GDM1 (cell line): ENCODE measurements around the gene GPX3.

Source experiments
- DNase-seq: peaks from one replicate; lab custom pipeline; 2025; lab: John Stamatoyannopoulos, UW

Gene GPX3

DNA sequence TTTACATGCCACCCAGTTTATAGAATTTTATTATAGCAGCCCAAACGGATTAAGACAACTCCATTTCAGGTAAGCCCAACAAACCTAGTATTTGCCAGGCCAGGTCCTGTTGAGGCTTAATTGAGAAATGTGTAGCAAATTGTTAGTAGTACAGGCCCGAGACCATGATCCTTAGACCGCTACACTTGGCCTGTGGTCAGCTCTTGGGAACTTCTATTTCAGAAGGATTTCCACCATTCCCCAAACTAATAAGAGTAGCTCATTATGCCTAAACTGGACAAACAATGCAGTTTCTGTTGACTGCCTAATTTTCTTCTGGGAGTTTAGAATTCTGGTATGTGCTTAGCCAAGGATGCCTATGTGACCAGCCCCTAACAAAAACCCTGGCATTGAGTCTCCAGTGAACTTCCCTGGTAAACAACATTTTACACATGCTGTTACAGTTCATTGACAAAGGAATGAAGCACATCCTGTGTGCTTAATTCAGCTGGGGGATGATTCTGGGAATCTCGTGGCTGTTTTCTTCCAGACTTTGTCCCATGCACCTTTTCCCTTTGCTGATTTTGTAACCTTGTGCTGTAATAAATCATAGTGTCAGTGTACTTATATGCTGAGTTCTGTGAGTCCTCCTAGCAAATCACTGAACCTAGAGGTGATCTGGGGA, 5.6 kb upstream of the GPX3 start:
- DNase-seq, result no peak

DNA sequence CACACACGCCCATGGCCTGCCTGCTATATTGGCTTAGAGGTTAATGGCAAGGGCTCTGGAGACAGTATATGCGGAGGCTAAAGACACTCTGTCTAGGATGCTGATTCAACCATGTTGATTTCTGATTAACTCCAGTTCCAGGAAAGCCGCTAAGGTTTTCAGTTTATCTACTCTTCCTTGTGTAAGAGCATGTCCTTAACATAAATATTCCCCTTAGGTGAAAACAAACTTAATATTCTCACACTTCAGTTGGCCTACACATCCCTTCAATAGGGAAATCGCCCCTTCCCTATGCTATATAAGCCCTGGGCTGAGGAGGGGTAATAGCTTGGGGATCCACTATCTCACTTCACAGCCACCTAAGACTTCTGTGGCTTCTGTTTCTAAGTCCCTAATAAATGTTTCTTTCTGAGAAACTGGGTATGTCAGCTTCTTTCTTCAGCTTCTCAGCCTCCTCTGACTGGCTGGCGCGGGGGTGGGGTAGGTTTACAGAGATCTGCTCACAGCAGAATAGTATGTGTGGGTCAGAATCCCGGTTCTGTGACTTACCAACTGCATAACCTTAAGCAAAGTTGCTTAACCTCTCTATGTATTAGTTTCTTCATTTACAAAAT, 4.3 kb upstream of the GPX3 start:
- no peak for DNase-seq

DNA sequence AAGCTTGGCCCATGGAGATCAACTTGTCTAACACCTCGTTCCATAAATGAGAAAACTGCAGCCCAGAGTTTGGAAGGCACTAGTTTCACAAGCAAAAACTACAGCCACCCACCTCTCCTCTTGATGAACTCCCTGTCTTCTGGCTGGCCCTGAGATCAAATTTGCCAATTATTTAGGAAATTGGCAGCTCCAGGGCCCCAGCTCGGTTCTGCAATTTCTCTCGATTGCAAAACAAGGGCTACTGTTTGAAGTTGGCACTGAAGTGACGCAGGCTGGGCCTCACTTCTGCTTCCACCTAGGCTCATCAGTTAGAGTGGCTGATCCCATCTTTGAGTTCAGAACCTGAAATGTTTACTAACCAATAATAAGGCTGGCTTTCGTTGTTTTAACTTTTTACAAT, 3.7 kb upstream of the GPX3 start:
- DNase-seq, result no peak

DNA sequence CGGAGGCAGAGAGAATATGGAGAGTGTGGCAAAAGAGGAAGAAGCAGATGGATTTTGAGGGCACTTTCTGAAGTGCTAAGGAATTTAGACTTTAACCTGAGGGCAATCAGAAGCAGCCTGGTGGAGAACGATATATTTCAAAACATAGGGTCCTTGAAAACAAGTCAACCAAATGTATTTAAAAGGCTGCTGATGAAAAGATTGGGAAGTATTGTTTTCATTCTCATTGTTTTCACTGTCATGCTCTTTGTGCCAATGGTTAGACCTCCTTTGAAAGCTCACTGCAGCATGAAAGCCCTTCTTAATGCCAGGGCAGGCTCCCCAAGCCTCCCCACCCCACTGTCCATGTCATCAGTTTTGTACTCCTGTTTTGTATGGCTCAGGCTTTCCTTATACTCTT, 2.5 kb upstream of the GPX3 start:
- no peak for DNase-seq

DNA sequence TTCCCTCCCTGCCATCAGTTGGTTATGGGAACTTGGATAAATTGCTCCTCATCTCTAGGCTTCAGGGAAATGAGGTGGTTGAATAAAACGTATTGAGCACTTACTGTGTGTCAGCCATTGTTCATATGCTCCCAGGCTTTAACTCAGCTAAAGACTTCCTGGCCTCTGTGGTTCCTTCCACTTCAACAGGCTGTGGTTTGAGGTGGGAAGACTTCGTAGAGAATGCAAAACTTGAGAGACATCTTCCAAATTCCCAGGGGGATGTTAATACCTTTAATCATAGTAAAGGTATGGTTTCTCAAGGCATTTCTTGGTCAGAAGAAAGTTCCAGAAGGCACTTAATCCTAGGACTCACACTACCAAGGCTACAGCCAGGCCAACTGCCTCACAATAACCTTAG, 1.5 kb upstream of the GPX3 start:
- no peak for DNase-seq

DNA sequence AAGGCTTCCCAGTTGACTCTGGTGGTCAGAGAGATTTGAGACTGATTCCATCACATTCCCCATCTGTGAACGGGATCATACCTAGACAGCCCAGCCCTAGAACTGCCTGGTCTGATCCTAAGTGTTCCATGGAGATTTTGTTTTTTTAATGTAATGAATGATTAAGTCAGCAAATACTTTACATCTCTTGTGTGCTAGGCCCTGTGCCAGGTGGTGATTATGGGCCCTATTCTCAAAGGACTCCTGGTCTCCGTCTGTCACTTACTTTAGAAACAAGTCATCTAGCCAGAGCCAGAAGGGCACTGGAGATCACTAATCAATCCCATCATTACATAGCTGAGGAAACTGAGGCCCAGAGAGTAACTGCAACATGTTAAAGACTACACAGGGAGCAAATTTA, 1.1 kb upstream of the GPX3 start:
- no peak for DNase-seq

DNA sequence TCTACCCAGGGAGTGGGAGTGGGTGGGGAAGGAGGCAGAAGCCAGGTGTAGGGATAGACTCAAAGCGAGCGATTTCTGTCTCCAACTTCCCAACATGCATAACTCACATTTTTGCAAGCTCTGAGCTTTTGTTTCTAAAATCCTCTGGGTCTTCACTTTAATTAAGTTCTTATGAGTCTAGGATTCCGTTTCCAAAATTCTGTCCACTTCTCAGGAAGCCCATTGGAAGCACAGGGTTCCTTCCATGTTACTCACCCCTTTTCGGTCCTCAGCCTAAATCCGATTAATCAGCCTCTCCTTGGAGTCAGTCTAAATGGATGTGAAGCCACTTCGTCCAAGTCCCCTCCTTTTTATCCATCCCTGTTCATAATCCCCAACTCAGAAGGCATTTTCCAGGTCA, 1.4 kb downstream of the GPX3 start:
- no peak for DNase-seq

DNA sequence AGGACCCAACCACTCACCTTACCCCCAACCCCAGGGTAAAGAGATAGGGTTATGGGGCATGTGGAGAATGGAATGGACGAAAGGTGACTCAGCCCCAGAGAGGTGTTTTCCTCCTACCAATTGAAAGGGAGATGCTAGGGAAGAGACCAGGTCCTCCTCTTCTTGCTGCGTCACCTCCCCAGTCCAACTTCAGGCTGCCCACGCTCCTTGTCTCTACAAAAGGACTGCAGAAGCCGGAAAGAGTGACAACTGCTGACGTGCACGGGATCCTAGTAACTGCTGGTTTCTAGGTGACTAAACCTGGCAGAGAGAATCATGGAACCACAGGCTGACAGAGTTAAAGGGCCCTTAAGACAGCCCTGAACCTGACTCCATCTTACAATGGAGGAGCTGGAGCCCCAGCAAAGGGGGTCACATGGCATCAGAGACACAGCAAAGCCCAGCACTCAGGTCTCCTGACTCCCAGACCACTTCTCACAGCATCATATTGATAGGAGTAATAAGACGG, 2.2 kb downstream of the GPX3 start:
- no peak for DNase-seq

DNA sequence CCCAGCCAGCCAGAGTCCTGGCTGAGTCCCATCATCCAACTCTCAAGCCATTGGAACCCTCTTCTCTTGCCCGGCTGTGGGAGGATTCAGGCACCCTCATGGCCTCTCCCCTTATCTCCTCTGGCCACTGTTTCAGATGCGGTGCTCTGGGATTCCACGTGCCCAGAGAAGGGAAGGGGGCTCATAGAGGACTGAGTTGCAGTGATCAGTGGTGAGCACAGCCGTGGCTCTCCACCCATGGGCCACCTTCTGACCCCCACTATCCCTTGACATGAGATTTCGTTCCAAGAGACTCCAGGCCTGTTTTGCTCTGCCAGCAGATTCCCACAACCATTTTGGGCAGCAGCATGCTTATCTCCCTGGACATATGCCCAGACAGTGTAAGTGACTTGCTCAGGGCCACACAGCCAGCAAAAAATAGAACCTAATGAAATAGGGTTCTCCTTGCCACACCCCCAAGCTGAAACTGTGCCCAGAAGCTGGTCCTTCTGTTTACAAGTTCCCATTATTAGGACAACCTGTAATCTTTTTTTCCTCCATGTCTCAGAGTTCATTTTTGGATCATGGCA, 2.7 kb downstream of the GPX3 start:
- no peak for DNase-seq

DNA sequence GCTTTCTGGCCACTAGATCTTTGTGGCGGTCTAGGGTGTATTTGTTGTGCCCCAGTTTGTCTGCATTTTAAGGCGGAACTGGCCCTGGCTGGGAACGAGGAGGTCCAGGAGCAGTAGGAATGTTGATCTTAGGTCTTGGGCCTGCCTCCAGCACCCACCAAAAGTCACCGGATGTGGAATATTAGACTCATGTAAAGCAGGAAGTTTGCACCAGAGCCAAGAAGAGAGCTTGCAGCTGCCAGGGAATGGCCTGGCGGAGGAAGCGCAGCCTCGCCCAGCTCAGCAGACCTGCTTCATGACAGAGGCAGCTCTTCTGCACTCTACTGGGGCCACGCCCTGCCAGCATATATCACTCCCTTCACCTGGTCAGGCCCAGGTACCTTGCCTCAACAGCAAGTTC, 3.3 kb downstream of the GPX3 start:
- DNase-seq, result no peak

DNA sequence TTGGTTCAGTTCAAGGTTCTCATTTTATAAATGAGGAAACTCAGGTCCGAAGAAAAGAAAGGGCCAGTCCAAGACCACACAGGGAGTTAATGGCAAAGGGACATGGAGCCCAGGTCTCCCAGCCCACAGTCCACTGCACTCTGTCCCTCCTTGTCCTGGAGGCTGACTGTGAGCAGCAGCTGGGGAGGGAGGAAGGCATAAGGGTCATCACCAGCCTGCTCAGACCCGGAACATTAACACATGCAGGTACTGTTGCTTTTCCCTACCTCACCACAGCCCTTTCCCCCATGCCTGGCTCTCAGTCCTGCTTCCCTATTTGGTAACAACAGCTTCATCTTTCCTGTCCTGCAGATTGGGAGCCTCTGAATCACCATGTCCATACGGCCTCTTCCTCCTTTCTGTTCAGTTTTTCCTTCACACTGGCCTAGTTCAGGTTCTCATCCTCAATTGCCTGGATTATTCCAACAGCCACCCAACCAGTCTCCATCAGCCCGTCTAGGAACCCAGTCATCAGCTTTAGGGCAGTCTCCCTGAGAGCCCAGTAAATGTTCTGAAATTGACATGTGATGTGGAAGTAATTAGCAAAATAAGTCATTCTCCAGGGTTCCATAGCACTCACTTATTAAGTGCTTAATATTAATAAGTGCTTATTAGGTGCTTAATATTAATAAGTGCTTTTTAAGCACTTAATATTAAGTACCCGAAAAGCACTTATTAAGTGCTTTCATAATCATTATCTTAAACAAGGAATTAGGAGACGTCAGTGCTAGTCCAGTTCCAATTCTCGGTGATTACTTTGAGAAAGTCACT, 4.3 kb downstream of the GPX3 start:
- DNase-seq, result no peak

DNA sequence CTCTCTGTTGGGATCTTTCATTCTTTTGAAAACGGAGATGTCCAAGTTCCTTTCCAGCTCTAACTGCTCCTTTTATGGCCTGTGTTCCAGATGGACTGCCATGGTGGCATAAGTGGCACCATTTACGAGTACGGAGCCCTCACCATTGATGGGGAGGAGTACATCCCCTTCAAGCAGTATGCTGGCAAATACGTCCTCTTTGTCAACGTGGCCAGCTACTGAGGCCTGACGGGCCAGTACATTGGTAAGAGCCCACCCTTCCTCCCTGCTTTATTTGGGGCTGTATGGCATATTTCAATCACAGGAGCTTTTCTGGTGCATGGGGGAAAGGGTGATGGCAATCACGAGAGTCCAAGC, 4.8 kb downstream of the GPX3 start:
- no peak for DNase-seq

DNA sequence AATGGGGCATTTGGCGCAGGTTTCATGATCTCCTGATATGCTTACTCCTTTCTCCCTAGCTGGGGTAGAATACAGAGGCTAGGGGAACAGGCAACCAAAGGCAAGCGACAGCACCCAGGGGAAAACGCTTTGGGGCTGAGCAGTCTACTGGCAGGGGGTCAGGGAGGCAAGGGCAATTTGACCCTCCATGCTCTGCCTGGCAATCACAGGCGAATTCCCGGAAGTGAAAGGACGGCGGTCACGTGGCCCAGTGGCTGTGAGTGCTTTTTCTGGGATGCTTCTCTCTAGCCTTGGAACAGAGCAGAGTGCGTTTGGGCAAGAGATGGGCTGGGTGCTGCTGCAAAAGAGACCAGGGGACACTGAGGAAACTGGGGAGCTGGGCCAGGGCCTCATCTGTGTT, 5.7 kb downstream of the GPX3 start:
- DNase-seq, result no peak

DNA sequence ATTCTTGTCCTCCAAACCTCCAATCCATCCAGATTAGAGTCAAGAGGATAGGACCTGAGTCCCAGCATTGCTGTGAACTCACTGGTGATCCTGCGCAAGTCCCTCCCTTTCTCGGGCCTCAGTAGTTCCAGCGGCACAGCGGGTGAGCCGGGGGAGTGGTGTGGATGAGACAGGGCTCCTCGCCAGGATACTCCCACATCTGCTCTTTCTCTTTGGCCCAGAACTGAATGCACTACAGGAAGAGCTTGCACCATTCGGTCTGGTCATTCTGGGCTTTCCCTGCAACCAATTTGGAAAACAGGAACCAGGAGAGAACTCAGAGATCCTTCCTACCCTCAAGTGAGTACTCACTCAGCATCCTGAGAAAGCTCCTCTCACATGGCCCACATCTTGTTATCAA, 6.3 kb downstream of the GPX3 start:
- DNase-seq, result no peak

DNA sequence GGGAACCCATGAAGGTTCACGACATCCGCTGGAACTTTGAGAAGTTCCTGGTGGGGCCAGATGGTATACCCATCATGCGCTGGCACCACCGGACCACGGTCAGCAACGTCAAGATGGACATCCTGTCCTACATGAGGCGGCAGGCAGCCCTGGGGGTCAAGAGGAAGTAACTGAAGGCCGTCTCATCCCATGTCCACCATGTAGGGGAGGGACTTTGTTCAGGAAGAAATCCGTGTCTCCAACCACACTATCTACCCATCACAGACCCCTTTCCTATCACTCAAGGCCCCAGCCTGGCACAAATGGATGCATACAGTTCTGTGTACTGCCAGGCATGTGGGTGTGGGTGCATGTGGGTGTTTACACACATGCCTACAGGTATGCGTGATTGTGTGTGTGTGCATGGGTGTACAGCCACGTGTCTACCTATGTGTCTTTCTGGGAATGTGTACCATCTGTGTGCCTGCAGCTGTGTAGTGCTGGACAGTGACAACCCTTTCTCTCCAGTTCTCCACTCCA, 7.6 kb downstream of the GPX3 start:
- DNase-seq, result no peak

DNA sequence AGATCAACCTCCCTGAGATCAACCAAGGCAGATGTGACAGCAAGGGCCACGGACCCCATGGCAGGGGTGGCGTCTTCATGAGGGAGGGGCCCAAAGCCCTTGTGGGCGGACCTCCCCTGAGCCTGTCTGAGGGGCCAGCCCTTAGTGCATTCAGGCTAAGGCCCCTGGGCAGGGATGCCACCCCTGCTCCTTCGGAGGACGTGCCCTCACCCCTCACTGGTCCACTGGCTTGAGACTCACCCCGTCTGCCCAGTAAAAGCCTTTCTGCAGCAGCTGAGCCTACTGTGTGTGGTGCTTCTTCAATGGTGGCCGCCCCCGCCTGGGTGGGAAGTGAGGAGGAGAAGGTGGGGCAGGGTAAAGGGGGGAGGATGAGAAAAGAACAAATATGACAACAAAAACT, 8.3 kb downstream of the GPX3 start:
- no peak for DNase-seq

DNA sequence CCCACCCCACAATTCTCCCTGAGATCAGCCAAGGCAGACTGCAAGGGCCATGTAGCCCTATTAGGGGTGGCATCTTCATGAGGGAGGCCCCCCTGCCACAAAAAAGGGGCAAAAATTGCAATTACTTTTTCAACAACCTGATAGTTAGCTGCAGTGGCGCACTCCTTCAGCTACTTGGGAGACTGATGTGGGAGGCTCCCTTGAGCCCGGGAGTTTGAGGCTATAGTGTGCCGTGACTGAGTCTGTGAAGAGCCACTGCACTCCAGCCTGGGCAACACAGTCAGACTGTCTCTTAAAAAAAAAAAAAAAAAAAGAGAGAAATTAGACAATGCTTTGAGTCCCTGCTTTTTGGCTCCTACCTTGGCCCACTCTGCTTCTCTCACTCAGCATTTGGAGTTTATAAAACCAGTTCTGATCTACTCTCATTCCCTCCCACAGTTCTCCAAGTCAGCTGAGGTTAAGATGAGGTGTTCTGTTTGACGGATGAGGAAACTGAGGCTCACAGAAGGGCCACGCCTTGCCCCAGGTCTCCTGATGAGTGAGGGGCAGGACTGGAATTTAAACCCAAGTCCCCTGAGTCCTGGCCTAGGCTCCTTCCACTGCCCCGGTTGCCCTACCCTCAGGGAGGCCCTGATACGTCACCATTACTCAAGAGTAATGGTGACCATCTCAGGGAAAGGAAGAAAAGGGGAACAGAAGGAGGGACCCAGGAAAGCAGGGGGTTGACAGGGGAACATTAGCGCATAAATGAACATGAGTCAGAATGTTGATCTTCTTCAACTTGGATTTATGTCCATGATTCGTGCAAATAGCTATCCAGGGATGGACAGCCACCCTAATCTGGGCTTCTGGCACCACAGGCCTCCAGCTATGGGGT, 9.0 kb downstream of the GPX3 start:
- no peak for DNase-seq

DNA sequence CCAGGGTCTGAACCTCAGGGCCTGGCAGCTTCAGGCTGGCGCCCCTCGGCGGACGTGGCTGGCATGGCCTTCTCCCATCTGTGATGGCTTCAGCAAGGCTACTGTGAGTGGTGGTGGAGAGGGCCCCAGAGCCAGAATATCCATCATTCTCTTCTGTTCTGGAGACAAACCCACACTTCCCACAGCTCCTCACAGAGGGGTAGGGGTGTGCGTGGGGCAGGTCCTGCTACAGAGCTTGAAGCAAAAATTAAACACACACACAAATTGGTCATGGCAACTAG, 9.6 kb downstream of the GPX3 start:
- DNase-seq, result no peak

DNA sequence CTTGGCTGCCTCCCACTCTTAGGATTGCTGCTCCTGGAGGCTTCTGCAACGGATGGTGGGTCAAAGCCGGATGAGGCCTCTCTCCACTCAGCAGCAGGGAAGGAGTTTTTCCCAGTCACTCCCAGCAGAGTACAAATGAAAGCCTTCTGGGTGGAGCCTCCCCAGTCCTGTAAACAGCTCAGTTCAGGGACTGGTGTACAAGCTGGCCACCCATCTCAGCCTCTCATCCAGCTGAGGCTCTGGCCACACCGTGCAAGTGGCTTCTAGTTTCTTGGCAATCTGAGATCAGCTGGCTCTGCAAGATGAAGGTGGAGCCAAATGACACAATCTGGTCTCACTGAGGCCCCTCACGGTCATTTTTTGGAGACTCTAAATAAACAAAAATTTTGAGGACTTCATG, 10.0 kb downstream of the GPX3 start:
- no peak for DNase-seq

DNA sequence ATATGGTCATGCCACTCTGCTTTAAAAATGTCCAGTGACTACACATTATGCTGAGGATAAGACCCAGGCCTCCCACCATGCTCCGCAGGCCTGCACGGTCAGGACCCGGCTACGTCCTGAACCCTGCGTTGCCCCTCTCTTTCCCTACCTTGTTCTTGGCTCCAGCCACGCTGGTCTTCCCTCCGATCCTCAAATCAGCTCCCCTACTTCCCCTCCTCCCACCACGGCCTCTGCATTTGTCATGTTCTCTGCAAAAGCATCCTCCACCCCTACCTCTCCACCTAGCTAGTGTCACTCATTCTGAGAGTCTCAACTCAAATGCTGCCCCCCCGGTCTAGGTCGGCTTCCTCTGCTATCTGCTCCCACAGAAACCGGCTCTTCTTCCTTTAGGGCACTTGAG, 11.2 kb downstream of the GPX3 start:
- no peak for DNase-seq

DNA sequence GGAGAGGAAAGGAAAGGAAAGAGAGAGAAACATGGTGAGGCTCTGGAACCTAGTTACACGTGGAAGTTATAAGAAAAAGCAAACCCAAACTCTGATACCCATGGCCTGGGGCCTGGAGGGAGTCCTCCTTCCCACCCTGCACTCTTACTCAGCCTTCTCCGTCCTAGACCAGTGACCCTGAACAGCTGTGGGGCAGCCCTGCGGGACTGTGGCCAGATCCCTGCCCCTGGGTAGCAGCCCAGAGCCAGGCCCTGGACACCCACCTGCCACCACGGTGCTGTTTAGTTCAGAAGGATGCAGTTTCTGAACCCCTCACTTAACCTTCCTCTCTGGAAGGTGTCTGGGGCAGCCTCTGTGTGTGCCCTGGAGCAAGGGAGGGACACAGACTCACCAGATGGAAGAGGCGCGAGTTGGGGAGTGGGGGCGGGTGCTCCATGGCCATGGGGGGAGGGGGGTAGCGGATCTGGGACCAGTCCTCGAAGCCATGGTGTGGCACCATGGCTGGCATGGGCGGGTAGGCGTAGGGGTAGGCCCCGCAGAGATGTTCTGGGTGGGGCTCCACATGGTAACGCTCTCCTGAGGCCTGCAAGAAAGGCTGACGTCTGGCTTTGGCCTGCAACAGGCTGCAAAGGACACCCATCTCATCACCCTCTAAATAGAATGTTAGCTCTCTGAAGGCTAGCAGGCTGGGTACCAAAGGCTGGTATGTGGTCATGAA, 13.0 kb downstream of the GPX3 start:
- no peak for DNase-seq
